Retinal pigment epithelial cell (primary cell): ENCODE measurements around the gene MARCHF5.

Source experiments
- DNase-seq: peaks from one replicate; pipeline ENCODE4 v3.0.0-alpha.2; 2010; ENCODE audit warnings: low read depth
- H3K4me3 ChIP-seq: 2 replicates; pipeline ENCODE4 v1.5.1; 2011; ENCODE audit warnings: mild to moderate bottlenecking, low read length, control low read depth, moderate library complexity
- CTCF ChIP-seq: conservative IDR thresholded peaks from 2 replicates; pipeline ENCODE4 v1.5.1; 2011; ENCODE audit warnings: low read depth, low read length, control low read depth, inconsistent platforms

MARCHF5 gene

GRCh38 chr10:92284112-92284704 is 6.8 kb upstream of the MARCHF5 start:
- H3K4me3 ChIP-seq, result no peak overlapping the region
- no peak for DNase-seq

GRCh38 chr10:92290076-92290836 is 711 bp upstream of the MARCHF5 start:
- H3K4me3 ChIP-seq, result peak overlapping the region; percentile 95
- no peak for TF ChIP-seq CTCF
- no peak for DNase-seq

More at GRCh38 chr10:92284112-92284704, 6.8 kb upstream of the MARCHF5 start:
- TF ChIP-seq CTCF, result no peak

GRCh38 chr10:92291616-92291865 is 574 bp downstream of the MARCHF5 start:
- H3K4me3 ChIP-seq, result peak overlapping the region; percentile 95
- no peak for DNase-seq
- no peak for TF ChIP-seq CTCF

- TF ChIP-seq CTCF, result peak; percentile 60
Observed at GRCh38 chr10:92291921-92292845, 1.2 kb downstream of the MARCHF5 start.

GRCh38 chr10:92298487-92298886 is 7.5 kb downstream of the MARCHF5 start:
- no peak for TF ChIP-seq CTCF
- DNase-seq, result no peak
- H3K4me3 ChIP-seq, result no peak overlapping the region

More at GRCh38 chr10:92291921-92292845, 1.2 kb downstream of the MARCHF5 start:
- DNase-seq, result no peak
- H3K4me3 ChIP-seq, result peak overlapping the region; percentile 95

GRCh38 chr10:92303096-92303495 is 12.1 kb downstream of the MARCHF5 start:
- H3K4me3 ChIP-seq, result no peak overlapping the region
- no peak for DNase-seq
- TF ChIP-seq CTCF, result no peak
